COLO668 (cell line): ENCODE results near the gene POU3F1.
A peak's percentile ranks its signal among the peaks of the same experiment; 100 is the strongest.

Source experiments
- DNase-seq: peaks from one replicate; lab custom pipeline; 2025; ENCODE audit not compliant: unreplicated experiment; lab: John Stamatoyannopoulos, UW

The POU3F1 gene

DNA sequence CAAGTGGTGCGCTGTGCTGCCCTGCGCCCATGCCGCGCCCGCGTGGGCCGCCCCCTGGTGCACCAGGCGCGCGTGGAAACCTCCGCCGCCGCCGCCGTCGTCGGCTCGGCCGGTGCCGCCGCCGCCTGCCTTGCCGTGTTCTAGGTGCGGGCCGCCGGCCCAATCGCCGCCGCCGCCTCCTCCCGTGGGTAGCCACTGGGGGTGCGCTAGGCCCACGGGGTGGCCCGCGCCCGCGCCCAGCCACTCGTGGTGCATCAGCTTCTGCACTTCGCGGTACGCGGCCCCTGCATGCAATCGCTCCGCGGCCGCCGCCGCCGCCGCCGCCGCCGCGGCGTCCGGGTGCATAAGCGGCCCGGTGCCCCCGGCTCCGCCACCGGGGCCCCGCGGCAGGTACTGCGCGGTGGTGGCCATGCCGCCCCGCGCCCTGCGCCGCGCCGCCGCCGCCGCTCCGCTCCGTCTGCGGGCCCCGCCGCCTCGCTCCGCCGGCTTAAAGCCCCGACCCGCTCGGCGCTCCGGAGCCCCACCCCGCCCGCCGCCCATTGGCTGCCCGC is at the start of gene POU3F1:
Gene POU3F1, minus strand, starts transcription at position 461 of the 551 bp plus-strand sequence. Its CDS starts 50 bp downstream, at position 411.
- peak; percentile 80 for DNase-seq

DNA sequence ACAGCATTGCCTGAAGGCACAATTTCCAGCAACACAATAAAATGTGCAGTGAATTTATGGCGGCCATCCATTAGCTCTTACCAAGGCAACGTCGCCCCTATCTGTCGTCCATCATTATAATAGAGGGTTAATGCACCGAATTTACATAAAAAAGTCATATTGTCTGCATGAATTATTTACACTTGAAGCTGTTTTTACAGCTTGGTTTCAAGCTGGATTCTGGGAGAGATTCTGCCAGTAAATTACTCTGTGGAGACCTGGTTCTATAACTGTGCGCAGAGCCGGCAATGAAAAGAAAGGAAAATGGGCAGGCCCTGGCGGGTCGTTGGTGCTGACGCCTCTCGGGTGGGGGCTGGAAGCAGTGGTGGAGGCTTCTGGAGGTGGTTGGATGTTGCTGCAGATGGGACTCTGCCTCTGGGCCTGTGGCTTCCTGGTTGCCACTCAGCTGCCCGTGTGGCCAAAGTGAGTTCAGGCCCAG is 48.9 kb upstream of the POU3F1 start:
- no peak for DNase-seq

DNA sequence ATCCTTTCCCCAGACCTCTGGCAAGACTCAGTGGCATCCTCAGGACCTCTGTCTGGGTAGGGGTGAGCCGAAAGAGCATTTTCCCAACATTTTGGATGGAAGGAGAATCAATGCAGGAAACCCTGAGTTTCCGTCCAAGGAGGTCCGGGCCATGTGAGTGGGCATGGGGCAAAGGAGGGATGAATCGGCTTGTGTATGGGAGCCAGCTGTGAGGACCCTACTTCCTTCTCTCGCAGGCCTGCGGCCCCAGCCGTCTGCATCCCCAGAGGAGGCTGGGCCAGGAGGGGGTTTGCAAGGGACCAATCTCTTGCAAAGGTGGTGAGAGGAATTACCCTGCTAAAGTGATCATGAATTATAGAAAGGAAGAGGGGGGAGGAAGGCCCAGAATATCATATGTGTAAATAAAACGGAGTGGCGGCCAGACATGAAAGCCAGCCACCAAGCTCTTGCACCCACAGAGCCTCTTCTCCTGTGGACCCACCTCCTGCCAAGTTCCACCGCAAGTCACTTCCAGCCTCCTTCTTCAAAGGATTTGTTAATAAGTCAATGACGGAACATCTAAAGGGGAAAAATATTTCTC is 48.2 kb upstream of the POU3F1 start:
- DNase-seq, result no peak

DNA sequence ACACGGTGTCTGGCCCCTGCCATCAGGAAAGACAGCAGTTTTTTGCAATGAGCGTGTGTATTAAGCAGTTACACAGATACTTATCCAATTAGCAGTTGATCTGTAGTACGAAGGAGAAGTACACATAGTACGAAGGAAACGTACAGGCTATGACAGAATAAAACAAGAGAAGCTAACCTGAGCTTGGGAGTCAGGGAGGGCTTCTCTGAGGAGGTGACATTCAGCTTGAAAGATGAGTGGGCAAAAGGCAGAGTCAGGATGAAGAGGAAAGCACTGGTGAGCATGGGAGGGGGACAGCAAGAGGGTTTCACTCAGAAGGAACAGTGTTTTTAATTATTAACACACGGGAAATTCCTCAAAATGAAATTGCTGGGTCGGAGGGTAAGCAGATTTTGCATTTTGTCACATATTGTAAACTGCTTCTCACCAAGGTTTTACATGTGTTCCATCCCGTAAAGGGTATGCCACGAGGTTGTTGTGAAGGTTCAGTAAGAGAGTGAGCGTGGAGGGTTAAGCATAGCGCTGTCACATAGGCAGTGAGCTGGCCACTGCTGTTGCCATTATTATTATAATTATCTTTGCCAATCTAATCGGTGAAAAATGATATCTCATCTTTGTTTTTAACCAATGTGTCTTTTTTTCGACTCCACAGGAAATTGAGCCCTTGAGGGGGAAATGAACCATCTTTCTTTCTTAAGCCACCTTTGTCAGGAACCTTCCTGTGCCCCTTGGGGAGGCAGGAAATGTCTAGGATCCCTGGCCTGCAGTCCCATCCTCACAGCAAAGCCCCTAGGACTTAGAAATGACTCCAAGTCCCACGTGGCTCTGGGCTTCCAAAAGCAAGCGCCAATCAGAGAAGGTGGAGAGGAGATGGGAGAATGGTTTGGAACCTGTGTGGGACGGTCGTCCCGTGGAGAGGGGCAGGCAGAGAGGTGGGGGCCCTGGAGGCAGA is 47.3 kb upstream of the POU3F1 start:
- no peak for DNase-seq

DNA sequence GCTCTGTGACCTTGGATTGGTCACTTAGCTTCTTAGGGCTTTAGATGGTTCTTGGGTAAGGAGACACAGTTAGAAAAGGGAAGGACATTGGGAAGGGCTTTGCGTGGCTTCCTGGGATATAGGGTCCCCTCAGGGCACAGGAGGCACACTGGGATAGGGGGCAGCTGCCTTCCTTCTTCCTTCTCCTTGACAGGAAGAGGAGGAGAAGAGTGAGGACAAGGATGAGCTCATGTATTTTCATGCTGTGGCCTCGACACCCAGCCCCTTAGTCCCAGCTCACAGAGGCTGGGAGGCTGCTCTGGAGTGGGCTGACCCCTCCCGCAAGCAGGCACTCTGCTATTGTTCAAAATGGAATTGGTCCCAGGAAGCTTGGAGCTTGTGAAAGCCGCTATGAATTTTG is 45.7 kb upstream of the POU3F1 start:
- no peak for DNase-seq

DNA sequence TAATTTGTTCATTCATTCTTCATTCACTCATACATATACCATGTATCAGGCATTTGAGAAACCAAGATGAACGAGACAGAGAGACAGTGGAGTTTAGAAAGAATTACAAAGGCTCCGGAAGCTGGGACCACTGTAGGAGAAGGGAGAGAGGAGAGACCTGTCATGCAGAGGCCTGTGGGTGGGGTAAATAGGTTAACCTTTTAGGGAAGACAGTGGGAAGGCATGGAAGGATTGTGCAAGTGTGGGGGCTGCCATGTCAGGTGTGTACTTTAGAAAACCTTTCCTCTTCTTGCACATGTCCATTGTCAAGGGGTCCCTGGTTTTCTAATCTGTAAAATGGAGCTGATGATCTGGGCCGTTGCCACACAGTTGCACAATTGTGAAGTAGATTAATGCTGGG is 44.2 kb upstream of the POU3F1 start:
- DNase-seq, result no peak

DNA sequence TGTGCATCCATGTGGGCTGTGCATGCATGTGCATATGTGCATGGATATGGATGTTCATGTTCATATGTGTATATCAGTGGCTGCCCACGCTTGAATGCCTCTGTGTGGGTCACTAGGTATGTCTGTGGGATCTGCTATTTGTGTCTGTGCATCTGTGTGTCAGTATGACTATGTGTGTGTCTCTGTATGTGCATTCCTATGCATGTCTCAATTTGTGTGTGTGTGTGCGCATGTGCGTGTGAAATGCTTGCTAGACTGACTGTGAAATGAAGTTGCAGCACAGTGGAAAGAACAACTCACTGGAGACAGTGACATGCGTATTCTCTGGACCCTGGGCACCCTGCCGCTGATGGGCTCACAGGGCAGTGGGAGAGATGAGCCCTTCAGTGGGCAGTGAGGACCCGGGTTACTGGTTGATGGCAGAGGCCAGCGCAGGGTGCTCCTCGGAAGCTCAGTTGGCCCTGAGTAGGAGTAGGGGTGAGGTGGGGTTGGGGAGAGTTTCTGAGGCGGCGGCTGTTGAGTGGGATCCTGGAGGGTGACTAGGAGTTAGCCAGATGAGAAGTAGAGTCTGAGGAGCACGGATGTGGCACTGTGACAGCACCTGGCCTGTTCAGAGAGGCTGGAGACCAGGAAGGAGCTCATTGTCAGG is 43.2 kb upstream of the POU3F1 start:
- DNase-seq, result no peak

DNA sequence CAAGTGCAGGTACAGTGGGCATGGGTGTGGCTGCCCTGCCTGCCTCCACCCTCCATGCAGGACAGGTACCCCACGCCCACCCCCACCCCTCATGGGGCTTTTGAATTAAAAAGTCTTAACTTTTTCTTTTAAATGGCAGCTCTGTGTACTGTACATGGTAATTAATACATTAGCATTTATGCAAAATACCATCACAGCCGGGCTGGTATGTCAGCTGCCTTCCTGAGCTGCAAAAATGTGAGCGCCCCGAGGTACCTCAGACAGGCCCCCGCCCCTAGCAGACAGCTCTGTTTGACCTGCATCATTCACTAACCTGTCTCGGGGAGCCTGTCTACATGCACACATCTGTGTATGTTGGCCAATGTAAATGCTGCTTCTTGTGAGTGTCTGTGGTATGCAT is 42.2 kb upstream of the POU3F1 start:
- DNase-seq, result no peak

DNA sequence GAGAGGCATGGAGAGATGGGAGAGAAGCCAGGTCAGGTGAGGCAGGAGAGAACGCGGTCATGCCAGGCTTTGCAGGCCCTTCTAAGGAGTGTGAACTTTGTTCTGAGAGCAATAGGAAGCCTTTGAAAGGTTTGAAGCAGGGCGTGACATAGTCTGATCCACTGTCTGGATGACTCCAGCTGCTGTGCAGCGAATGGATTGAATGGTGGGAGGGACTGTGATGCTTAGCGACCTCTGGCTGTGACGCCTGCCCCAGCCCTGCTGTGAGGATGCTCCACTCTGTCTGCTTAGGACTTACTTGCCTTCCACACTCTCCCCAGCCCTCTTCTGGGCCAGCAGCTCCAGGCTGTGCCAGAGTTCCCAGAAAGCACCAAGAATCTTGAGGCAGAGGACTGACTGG is 41.8 kb upstream of the POU3F1 start:
- DNase-seq, result peak; percentile 60

DNA sequence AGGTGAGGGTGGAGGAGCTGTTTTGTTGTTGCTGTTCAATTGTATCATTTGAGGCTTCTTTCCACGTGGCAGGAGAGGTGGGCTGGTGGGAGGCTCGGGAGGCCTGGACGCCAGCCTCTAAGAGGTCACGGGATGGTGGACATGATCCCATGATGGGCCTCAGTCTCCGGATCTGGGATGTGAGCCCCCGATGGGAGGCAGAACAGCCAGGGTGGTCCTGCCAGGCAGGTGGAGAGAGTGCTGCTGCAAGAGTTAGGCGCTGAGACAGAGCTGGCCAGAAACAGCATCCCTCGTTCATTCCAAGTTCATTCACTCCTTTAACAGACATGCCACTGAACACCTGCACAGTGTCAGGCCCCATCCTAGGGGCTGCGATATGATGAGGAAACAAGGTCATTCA is 41.1 kb upstream of the POU3F1 start:
- no peak for DNase-seq

DNA sequence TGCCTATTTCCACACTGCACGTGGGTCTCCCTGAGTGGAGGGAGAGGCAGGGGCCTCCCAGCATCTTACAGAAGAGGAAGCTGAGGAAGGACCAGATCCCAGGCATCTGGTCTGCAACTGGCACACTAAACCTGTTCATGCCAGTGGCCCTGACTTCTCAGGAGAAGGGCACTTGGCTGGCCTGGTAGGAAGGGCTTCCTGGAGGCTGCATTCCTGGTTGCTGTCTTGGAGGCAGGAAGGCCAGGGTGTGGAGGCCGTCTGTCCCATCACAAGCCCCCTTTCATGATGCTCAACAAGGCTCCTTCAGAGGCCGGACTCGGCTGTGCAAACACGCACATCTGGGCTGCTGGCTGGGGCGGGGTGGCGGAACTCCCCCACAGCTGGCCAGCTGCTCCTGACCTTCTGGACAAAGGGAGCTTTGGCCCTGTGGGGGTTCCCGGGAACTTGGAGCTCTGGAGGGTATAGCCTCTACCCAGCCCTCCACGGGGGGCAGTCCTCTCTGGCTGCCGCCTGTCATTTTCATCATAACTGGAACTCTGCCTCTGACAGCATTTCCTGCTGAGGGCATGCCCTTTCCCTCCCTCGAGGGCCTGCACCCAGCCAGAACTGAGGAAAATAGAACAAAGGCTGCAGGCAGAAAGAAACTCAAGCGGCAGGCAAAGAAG is 39.2 kb upstream of the POU3F1 start:
- DNase-seq, result no peak

DNA sequence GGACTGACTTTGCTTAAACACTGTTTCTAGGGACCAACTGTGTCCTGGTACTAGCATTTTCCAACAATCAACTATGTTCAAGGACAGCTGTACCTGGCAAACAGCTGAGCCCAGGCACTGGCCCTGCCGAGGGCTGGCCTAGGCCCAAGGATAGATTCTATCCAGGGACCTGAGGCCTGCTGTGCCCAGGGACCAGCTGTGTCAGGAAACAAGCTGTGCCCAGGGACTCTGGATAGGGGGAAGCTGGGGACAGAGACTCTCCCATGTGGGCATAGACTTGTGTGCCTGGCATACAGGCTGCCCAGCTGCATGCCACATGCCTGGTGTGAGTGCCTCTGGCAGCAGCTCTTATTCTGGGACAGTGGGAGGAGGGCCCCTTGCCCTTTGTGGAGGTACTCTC is 38.1 kb upstream of the POU3F1 start:
- no peak for DNase-seq

DNA sequence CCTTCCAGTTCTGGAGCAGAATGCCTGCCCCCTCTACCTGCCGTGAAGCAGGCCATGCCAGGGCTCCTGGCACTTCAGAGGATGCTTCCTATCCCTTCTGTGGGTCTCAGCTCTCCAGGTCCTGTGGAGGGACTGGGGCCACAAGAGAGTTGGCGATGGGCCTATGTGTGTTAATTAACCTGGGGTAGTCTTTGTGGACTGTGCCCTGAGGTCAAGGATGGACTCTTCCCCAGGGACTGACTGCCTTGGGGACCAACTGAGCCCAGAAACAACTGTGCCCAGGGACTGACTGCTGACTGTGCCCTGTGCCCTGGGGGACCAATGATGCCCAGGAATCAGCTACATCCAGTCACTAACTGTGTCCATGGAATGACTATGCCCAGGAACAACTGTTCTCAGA is 37.5 kb upstream of the POU3F1 start:
- no peak for DNase-seq

DNA sequence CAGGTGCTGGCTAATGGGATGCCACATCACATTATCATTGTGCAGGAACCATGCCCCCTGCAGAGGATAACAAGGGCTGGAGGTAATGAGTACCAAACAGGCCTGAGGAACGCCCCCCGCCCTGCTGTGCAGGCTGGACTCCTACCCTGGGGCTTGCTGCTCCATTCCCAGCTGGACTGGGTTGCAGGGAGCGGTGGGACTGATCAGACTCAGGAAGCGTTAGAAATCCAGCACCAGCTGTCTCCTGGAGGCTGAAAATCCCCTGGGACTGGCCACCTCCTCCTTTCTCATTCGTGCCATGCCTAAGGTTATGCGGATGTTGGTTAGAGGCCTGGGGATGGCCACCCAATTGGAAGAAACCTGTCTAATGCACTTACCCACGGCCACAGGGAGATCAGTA is 36.9 kb upstream of the POU3F1 start:
- DNase-seq, result peak; percentile 75

DNA sequence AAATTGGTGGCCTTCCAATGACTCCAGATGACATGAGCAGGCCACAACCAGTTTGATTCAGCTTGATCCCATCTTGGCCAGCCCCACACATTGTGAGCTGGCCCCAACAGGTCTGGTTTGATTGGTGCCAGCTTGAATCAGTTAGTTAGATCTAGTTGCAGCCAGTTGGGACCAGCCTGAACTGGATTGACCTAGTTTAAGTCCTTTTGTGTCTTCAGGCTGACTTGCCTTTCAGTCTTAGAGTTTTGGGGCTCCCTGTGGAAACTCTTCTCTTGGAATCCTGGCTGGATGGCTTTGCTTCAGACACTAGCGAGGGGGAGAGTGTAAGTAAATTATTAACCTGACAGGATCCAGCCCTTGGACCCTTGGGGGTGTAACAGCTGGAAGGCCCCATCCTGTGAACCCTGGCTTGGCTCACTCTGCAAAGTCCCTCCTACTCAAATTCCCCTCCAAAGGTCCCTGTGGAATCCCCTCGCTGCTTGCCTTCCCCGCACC is 36.2 kb upstream of the POU3F1 start:
- peak; percentile 51 for DNase-seq

DNA sequence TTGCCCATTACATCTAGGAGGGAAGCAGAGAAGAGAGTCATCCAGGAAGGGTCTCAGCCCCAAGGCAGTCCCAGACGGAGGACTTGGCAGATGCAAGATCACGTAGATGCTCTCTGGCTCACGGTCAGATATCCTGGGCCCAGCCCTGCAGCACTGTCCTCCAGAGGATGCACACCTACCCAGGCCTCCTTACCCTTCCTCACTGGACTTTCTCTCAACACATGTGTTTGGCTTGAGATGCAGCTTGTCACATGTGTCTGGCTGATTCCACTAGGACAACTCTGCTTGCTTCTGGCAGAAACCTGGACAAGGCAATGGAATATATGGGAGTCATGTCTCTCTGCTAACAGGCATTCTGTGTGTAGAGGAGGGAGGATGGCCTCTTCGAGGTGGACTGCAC is 32.4 kb upstream of the POU3F1 start:
- no peak for DNase-seq

DNA sequence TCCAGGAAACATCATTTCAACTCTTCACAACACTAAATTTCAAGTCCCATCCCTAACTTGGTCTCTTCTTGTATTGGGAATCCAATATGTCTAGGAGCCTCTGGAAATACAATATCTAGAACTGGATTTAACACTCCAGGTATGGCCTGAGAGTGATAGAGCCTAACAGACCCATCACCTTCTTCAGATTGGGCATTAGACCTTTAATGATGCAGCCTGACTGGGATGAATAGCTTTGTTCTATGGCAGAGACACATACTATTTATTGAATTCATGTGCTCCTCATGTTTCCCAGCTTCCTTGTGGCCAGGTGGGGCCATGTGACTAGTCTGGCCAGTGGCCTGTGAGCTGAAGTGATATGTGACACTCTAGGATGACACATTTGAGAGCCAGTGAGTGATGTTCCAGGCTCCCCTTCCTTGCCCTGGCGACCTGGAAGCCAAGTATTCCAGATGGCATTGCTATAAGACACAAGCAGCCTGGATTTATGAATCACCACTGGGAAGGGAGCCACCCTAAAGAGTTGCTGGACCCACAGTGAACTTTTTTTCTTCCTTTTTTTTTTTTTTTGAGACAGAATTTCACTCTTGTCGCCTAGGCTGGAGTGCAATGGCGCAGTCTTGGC is 31.0 kb upstream of the POU3F1 start:
- DNase-seq, result no peak

DNA sequence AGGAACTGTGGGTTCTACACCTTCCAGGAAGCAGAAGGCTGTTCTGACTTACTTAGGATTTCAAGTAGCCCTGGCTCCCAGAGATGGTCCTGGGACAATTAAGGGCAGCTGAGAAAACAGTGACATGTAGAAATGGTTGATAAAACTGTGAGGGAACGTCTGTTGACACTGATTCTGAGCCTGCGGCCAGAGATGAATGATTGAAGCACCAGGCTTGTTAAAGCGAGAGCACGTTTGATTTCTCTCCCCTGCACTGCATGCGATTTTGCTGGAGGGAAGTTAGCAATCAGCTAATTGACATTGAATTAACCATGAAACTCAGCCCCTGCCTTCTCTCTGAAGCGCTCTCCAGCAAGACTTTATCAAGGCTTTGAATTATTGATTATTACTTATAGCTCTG is 29.9 kb upstream of the POU3F1 start:
- no peak for DNase-seq

DNA sequence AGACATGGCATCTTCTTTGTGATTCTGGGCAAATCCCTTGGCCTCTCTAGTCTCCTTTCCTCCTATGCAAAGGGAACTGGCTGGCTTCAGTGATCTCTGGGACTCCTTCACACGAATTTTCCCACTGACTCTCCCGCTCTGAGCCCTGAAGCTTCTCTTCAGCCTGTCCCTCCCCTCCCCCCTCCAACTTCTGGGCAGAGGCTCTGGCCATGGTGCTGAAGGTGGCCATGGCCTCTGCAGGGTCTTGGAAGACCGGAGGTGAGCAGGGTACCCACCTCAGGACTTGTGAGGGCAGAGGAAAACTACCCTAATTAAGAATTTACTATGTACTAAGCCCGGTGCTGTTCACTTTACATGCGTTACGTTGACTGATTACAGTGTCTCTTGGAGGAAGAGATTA is 29.4 kb upstream of the POU3F1 start:
- DNase-seq, result no peak

DNA sequence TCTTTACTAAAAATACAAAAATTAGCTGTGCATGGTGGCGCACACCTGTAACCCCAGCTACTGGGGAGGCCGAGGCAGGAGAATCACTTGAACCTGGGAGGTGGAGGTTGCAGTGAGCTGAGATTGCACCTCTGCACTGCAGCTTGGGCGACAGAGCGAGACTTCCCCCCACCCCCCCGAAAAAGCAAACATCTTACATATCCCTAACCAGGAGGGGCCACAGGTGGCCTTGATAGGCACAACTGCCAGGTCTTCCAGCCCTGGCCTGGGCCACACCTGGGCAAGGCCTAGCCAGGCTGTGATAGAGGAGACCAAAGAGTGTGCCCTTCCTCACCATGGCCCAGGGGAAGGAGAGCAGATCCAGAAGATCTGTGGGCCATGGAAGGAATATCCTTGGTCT is 28.6 kb upstream of the POU3F1 start:
- DNase-seq, result no peak

DNA sequence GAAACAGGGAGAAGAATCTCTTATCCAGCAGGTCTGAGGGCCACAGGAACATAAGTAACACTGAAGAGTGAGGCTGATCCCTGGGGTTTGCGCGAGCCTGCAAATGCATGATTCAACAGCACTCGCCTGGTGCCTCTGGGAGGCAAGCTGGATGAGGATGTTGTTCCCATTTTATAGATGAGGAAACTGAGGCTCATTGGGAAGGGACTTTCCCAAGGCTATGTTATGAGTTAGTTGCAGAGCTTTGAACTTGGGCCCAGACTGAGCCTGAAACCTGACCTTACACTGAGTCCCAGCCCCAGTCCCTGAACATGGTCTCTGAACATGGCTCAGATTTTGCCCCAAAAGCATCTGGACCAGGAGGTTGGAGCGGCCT is 27.7 kb upstream of the POU3F1 start:
- DNase-seq, result no peak
